Pancreas (tissue), 10 donors: ENCODE results near the gene PER2. TPM values are rescaled to one million over a fixed set of nuclear protein-coding genes. Genes with fewer than 3 reads are reported as not detected.
"Not testable (repeated sequence)": the region's sequence is repeated elsewhere in the genome, so short reads cannot be mapped to it uniquely, and the experiment has no call there.

Experiments used
- ATAC-seq, 4 donors: fragments of 200-7000 bp; cut with Tn5 transposase; one replicate each; pipeline versions ENCODE4 v1.8.0 to v1.9.1; 2020; ENCODE audit warnings: mild to moderate bottlenecking in 4 of 4, moderate library complexity in 4 of 4
- DNase-seq, 6 donors: peaks; one replicate each; pipeline ENCODE4 v3.0.0-alpha.2; 2020
- FAIRE-seq: peaks from 2 replicates; lab custom pipeline; 2012; peaks lifted over from hg19 to GRCh38; lab: Jason Lieb, UNC
- H3K27ac ChIP-seq, 4 donors: fragments of 200-600 bp; sonication (generic); 1 replicate in 3 of 4; 2 replicates in 1 of 4; pipeline versions ENCODE4 v1.5.0 to v1.8.0; 2020
- H3K27me3 ChIP-seq, 4 donors: fragments of 200-600 bp; one replicate each; pipeline ENCODE4 v1.8.0; 2021
- H3K36me3 ChIP-seq, 3 donors: fragments of 200-600 bp; sonication (generic) in 1 of 3; one replicate each; pipeline versions ENCODE4 v1.5.0 to v1.8.0; 2020 to 2021
- H3K4me1 ChIP-seq, 3 donors: fragments of 200-600 bp; one replicate each; pipeline ENCODE4 v1.8.0; 2021
- H3K4me3 ChIP-seq, 4 donors: fragments of 200-600 bp; sonication (generic) in 2 of 4; one replicate each; pipeline versions ENCODE4 v1.5.0 to v1.8.0; 2020 to 2021
- H3K9me3 ChIP-seq, 4 donors: fragments of 200-600 bp; one replicate each; pipeline ENCODE4 v1.8.0; 2021
- WGBS, 2 donors: extraction: QIAGEN DNeasy Blood & Tissue Kit; methylation state at CpG; one replicate each; pipeline ENCODE4 v1.1.7; 2013; 5-methylcytosine and 5-hydroxymethylcytosine counted together
- intact Hi-C, 3 donors: fragments of 100-400 bp; cut with DNase I; formaldehyde crosslinking; loops; one replicate each; pipeline versions ENCODE4 v1.11.1 to v1.14.2; 2022
- polyA plus RNA-seq, 2 donors: library from polyadenylated mRNA; stranded (reverse); fragments of 200-250 nt; gene quantifications; one replicate each; pipeline ENCODE4 v1.2.3, GENCODE V29; 2013
- total RNA-seq, 6 donors: library from RNA; stranded (reverse); fragmentation: NEBNext Ultra II Directional in 4 of 6; extraction: Animal tissue kit (Norgen Biotek cat#: 25700) in 4 of 6; gene quantifications; one replicate each; pipeline versions ENCODE4 v1.2.1 to v1.2.4, GENCODE V29; 2021 to 2023
- TF ChIP-seq, protein P1 (sequence below), 4 donors: fragments of 200-600 bp; sonication (generic) in 3 of 4; IDR thresholded peaks; one replicate each; pipeline versions ENCODE4 v1.5.0 to v1.8.0; 2021; ENCODE audit warnings: antibody characterized with exemption in 4 of 4
- donor health status: healthy with polysubstance abuse.
- donor health status: DM: no; HTN: no; CAD: no; lungs with moderate emphysema.
- donor health status: DM: no; HTN: no; CAD: no.
- donor health status: control.
- donor health status: control.
- donor health status: Bipolar disorder and iron deficiency.
- donor health status: DM: yes; HTN: yes; CAD: no.
- donor health status: DM: no; HTN: no; CAD: no.
- donor health status: DM: no; HTN: no; CAD: no.
- donor health status: DM: yes; HTN: yes; CAD: no.

The PER2 gene
- total and polyA plus RNA-seq, 8 donors, result 6.9 to 12.2 (median 9.3) TPM

DNA sequence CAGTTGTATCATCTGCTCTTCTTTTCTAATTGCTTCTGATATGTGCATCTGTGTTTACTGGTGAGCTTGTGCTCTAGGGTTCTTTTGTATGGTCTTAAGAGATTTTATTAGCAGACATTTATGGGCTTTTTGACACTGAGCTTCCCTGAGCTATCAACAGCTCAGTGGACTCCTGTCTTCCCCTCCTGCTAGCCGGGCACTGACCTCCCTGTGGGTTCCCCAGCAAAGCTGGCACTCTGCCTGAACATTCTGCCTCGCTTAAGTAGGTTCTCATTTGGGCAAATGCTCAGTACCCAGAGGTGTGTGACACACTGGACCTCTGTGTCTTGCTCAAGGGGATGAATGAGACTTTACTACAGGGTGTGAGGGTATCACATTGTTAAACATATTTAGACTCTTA lies 47.7 kb upstream of the PER2 start:
- DNase-seq, result no peak
- Histone ChIP-seq H3K36me3 (peaks cover 0 to 7% (median 0%) of the 10 kb centered on the region in 3 donors), H3K9me3 (no peaks in the 10 kb centered on the region), H3K4me1 (no peaks in the 10 kb centered on the region), H3K27me3 (no peaks in the 10 kb centered on the region), H3K4me3 (no peak overlapping the region), H3K27ac (no peak overlapping the region)
- no peak for FAIRE-seq
- TF ChIP-seq, protein P1, sequence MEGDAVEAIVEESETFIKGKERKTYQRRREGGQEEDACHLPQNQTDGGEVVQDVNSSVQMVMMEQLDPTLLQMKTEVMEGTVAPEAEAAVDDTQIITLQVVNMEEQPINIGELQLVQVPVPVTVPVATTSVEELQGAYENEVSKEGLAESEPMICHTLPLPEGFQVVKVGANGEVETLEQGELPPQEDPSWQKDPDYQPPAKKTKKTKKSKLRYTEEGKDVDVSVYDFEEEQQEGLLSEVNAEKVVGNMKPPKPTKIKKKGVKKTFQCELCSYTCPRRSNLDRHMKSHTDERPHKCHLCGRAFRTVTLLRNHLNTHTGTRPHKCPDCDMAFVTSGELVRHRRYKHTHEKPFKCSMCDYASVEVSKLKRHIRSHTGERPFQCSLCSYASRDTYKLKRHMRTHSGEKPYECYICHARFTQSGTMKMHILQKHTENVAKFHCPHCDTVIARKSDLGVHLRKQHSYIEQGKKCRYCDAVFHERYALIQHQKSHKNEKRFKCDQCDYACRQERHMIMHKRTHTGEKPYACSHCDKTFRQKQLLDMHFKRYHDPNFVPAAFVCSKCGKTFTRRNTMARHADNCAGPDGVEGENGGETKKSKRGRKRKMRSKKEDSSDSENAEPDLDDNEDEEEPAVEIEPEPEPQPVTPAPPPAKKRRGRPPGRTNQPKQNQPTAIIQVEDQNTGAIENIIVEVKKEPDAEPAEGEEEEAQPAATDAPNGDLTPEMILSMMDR (IDR thresholded peaks at IDR 0.05), result no peak
- 62 to 70% methylated on average over 2 of the region's 2 CpGs for WGBS, 2 donors
- ATAC-seq, result no peak
- intact Hi-C loops, result loop anchor here in 1 of 3 donors (5.0 kb wide), 1 partner anchor 74 kb away; no protein-coding TSS in a partner anchor

DNA sequence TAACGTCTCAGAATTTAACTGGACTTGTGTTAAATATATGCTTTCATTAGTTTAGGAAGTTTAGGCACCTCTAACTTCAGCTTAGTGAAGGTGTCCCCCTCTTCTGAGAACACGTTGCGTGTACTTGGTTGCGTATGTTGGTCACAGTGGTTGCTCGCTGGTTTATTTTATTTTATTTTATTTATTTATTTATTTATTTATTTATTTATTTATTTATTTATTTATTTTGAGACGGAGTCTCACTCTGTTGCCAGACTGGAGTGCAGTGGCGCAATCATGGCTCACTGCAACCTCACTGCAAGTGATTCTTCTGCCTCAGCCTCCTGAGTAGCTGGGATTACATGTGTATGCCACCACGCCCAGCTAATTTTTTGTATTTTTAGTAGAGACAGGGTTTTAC lies 47.2 kb upstream of the PER2 start:
- intact Hi-C loops, result loop anchor here in 1 of 3 donors (5.0 kb wide), 1 partner anchor 73 kb away; no protein-coding TSS in a partner anchor

DNA sequence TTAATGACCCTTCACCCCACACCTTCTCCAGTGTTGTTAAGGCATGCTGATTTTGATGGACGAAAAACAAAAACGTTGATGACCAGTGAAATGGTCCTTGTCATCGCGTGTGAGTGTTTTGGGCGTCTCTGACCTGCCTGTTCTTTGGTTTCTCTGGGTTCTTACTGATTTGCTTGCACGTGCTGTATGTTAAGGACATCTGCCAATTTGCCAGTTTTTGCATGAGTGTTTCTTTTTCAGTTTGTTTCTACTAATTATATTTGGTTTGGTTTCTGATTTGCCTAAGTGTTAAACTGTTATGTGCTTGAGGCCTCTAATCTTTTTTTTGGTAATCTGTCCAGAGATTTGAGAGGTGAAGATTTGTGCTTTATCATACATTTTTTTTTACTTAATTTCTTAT lies 46.5 kb upstream of the PER2 start:
- DNase-seq, result peak in 1 of 6 donors; percentile 2
- intact Hi-C loops, result loop anchor here in 1 of 3 donors (5.0 kb wide), 1 partner anchor 73 kb away; no protein-coding TSS in a partner anchor
- TF ChIP-seq, protein P1 (IDR thresholded peaks at IDR 0.05), result no peak
- ATAC-seq, result no peak
- Histone ChIP-seq H3K27me3 (no peaks in the 10 kb centered on the region), H3K36me3 (peaks cover 0 to 7% (median 0%) of the 10 kb centered on the region in 3 donors), H3K9me3 (no peaks in the 10 kb centered on the region), H3K27ac (no peak overlapping the region), H3K4me3 (no peak overlapping the region), H3K4me1 (no peaks in the 10 kb centered on the region)
- no peak for FAIRE-seq
- 85 to 87% methylated on average over 6 of the region's 6 CpGs for WGBS, 2 donors

More for the DNA sequence above, 47.2 kb upstream of the PER2 start:
- WGBS, 2 donors, result 93% methylated on average over 8 of the region's 8 CpGs
- H3K27ac ChIP-seq, ATAC-seq, FAIRE-seq, H3K4me3 ChIP-seq, DNase-seq, H3K27me3 ChIP-seq, H3K9me3 ChIP-seq, H3K36me3 ChIP-seq, H3K4me1 ChIP-seq: not testable (repeated sequence)

DNA sequence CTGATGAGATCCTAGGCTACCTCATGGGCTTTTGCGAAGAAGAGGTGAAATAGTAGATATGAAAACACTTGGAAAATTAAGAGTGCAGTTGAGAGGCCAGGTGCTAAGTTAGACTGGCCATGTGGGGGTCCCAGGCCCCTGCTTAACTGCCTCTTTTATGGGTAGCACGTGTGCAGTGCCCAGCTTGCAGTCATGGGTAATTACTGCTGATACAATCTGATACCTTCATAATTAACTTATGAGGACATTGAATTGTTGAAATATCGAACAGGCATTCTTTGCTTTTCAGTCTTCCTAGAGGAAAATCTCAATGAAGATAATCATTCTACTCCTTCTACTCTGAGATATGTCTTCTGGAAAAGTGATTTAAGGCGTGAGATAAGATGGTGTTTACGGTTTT lies 43.5 kb upstream of the PER2 start:
- intact Hi-C loops, result no loop called here
- H3K36me3 ChIP-seq, result peaks cover 0 to 14% (median 0%) of the 10 kb centered on the region in 3 donors
- whole genome bisulfite sequencing, 2 donors, result 84 to 85% methylated on average over 5 of the region's 5 CpGs
- TF ChIP-seq, protein P1 (IDR thresholded peaks at IDR 0.05), result no peak
- DNase-seq (no peak), FAIRE-seq (no peak), ATAC-seq (no peak)
- no peak overlapping the region for H3K27ac ChIP-seq
- no peaks in the 10 kb centered on the region for H3K27me3 ChIP-seq
- H3K4me3 ChIP-seq, result no peak overlapping the region
- no peaks in the 10 kb centered on the region for H3K9me3 ChIP-seq
- H3K4me1 ChIP-seq, result no peaks in the 10 kb centered on the region

DNA sequence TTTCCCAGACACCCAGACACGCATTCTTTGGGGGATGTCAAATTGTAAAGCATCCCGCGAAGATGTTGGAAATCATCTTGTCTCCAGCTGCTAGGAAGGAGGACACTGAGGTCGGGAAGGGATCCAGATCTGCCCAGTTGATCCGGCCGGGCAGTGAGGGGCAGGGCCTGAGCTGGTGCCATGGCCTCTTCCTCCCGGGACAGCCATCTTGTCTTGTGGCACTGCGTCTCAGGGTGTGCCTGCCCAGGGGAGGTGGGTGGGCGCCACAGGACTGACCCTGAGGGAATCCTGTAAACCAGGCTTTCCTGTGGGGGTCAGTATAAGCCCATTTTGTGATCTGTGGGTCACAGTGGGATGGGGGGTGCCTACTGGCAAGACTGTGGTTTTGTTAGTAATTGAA lies 42.0 kb upstream of the PER2 start:
- Histone ChIP-seq H3K27me3 (no peaks in the 10 kb centered on the region), H3K9me3 (no peaks in the 10 kb centered on the region), H3K36me3 (peaks cover 0 to 18% (median 0%) of the 10 kb centered on the region in 3 donors), H3K27ac (no peak overlapping the region), H3K4me3 (no peak overlapping the region), H3K4me1 (no peaks in the 10 kb centered on the region)
- FAIRE-seq (no peak), DNase-seq (no peak), ATAC-seq (no peak)
- TF ChIP-seq, protein P1 (IDR thresholded peaks at IDR 0.05), result no peak
- intact Hi-C loops, result no loop called here
- 93 to 96% methylated on average over 9 of the region's 9 CpGs for WGBS, 2 donors
